Central memory CD4-positive, alpha-beta T cell (primary cell): Measurements from ENCODE around the gene DDIT4.
A peak's percentile ranks its signal among the peaks of the same experiment; 100 is the strongest.
"Not testable (repeated sequence)": the region's sequence is repeated elsewhere in the genome, so short reads cannot be mapped to it uniquely, and the experiment has no call there.

Experiments used
- DNase-seq: peaks from one replicate; pipeline ENCODE4 v3.0.0; 2022

Gene DDIT4

DNA sequence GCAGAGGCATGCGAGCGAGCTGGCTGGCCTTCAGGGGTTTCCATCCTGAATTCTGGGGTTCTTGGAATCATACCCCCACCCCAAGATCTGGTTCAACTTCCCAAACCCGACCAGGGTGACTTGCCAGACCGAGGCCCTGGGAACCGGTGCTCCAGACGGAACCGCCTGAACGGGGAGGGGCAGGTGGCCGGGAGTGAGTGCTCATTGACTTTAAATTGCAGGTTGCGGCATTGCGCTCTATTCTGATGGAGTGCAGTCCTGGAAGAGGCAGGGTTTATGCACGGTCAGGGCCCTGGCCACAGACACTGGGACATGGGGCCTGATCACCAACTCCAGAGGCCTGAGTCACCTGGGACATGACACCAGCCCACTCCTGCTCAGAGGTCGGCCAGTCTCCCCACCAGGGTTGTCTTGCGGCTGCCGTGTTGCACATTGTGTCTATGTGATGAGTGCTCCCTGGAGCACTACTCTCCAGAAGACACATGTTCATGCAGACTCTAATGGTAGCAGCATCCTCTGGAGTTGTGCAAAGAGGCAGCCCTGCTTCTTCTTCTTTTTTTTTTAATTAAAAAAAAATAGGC is 5.8 kb upstream of the DDIT4 start:
- no peak for DNase-seq

DNA sequence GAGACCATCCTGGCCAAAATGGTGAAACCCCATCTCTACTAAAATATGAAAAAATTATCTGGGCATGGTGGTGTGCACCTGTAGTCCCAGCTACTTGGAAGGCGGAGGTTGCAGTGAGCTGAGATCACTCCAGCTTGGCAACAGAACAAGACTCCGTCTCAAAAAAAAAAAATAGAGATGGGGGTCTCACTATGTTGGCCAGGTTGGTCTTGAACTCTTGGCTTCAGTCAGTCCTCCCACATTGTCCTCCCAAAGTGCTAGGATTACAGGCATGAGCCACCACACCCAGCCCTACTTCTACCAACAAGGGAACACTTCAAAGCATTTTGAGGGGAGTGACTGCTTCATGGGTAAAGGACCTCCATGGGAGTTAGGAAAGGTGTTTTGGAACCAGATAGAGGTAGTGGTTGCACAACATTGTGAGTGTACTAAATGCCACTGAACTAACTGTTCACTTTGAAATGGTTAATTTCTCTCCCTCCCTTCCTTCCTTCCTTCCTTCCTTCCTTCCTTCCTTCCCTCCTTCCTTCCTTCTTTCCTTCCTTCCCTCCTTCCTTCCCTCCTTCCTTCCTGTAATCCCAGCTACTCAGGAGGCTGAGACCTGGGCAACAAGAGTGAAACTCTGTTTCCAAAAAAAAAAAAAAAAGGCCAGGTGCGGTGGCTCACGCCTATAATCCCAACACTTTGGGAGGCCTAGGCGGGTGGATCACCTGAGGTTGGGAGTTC is 5.1 kb upstream of the DDIT4 start:
- not testable (repeated sequence) for DNase-seq

DNA sequence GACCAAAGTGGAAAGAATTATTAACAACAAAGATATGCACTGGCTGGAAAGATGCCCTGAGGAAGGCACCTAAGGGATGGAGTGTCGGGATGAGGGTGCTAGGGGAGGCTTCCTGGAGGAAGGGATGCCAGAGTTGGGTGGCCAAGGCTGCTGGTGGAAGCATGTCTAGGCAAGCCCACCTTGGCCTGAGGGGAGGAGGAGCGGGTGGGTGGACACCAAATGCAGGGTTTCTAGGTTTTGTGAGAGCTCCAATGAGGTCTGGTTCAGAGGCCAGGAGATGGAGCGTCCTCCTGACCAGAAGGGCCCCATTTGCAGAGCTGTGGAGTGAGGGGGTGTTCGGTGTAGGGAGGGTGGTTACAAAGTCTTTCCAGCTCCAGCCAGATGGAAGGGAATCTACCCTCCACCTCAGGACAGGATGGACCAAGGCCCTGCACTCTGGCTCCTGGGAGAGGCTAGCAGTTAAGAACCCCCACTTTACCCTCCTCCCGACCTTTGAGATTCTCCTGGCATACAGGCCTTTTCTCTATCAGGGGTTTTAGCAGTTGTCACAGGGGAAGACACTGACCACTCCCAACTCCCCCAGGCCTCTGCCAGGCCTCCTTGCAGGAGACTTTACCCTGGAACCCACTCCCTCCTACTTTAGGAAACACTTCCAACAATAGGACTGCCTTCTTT is 3.0 kb upstream of the DDIT4 start:
- DNase-seq, result no peak

GRCh38 chr10:72272689-72273409 is 875 bp upstream of the DDIT4 start:
- no peak for DNase-seq

- DNase-seq, result no peak
Measured at GRCh38 chr10:72274213-72274729, 547 bp downstream of the DDIT4 start.

- peak; percentile 65 for DNase-seq
Measured at GRCh38 chr10:72274730-72275350, 1.1 kb downstream of the DDIT4 start.

DNA sequence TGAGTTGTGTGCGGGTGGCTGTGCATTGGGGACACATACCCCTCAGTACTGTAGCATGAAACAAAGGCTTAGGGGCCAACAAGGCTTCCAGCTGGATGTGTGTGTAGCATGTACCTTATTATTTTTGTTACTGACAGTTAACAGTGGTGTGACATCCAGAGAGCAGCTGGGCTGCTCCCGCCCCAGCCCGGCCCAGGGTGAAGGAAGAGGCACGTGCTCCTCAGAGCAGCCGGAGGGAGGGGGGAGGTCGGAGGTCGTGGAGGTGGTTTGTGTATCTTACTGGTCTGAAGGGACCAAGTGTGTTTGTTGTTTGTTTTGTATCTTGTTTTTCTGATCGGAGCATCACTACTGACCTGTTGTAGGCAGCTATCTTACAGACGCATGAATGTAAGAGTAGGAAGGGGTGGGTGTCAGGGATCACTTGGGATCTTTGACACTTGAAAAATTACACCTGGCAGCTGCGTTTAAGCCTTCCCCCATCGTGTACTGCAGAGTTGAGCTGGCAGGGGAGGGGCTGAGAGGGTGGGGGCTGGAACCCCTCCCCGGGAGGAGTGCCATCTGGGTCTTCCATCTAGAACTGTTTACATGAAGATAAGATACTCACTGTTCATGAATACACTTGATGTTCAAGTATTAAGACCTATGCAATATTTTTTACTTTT is 1.8 kb downstream of the DDIT4 start:
- DNase-seq, result no peak

DNA sequence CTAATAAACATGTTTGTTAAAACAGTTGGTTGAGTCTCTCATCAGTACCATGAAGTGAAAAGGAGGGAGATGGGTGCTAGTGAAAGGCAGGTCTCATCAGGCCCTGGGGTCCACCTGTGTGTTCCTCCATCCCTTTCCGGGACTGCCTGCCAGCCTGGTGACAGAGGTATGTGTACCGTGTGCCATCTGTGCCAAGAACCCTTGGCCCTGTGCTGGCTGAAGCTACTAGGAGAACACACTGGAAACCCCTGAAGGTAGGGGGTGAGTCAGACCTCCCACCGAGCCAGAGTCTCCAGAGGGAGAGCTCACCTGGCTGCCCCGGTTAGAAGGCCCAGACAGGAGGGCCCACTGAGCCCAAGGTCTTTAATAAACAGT is 2.3 kb downstream of the DDIT4 start:
- no peak for DNase-seq

DNA sequence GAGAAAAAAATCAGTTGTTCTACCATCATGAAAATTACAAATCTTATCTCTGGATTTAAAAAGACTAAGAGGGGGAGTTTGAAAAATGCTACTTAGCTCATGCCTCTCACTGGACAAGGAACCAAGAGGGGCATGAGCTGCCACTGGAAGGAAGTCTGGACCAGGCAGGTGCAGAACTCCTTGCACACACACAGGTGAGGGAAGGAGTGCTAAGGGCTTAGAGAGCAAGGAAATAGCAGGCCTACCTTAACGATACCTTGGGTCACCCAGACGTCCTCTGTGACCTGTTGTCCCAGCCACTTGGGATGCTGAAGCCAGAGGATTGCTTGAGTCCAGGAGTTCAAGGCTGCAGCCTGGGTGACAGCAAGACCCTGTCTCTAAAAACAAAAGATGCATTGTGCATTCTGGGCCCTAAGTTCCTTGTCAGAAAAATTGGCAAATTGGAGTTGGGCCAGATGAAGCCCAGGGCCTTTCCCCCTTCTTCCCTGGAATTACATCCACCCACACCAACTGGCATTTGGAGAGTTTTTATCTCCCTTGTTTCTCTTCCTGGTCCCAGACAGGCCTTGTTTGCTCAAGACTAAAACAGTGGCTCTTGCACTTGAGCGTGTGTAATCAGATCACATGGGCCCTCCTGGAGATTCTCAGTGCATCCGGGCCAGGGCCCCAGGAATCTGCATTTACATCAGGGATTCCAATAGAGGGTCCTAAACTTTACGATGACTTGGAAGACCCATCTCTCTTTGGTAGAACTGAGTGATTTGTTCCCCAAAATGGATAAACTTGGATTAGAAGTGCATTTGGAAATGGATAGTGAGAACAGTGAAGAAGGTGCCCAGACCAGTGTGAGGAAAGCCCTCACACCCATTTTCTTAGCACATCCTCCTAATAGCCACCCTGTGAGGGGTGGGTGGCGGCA is 3.0 kb downstream of the DDIT4 start:
- no peak for DNase-seq

DNA sequence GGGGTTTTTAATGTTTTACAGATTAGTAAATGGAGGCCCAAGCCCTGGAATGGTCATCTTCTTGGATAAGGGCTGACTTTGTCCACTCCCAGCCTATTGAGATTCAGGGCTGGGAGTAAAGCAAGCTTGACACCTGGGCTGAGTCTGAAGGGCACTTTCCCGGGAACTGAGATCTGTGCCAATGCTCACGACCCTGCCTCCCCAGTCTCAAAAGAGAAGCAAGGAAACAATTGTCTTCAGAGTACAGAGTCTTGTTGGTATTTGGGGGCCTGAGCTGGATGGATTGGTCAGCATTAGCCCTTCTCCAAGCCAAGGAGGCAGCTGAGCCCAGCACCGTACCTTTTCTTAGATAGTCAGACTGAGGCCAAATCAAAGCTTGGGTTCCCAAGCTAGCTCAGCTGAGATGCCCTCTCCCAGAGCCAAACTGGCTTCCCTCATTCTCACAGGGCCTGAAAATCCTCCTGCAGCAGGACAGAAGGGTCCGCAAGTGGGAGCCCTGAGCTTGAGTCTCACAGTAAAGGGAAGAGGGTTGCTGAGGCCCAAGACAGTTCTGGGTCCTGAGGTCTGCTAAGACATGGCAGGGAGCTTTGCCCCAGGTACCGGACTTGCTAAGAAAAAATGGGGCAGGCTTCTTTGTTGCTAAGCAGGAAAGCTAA is 3.7 kb downstream of the DDIT4 start:
- DNase-seq, result no peak

DNA sequence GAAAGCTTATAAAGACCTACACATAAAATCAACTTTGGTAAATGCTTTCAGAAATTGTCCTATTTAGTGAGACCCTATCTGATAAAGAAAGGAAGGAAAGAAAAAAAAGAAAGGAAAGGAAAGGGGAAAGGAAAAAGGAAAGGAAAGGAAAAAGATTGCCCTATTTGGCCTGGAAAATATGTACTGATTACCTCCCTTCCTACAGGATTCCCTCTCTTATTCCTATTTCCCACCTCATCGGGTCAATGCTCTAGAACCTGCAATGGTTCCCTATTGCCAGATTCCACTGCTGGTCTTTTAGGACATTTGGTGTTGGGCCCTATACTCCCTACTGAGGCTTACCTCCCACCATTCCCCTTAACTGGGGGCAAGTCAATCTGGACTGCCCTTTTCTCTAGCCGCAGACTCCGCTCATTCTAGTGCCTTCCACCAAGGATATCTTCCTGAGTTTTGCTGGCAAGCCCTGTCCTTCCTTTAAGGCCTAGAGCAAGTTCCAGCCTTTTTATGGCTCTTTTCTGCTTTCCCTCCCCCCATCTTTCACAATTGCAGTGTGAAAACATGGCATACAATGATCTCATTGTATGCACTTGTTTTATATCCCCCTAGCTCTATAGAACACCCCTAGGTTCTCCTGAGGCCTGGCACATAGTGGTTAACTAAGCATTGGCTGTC is 4.4 kb downstream of the DDIT4 start:
- no peak for DNase-seq

DNA sequence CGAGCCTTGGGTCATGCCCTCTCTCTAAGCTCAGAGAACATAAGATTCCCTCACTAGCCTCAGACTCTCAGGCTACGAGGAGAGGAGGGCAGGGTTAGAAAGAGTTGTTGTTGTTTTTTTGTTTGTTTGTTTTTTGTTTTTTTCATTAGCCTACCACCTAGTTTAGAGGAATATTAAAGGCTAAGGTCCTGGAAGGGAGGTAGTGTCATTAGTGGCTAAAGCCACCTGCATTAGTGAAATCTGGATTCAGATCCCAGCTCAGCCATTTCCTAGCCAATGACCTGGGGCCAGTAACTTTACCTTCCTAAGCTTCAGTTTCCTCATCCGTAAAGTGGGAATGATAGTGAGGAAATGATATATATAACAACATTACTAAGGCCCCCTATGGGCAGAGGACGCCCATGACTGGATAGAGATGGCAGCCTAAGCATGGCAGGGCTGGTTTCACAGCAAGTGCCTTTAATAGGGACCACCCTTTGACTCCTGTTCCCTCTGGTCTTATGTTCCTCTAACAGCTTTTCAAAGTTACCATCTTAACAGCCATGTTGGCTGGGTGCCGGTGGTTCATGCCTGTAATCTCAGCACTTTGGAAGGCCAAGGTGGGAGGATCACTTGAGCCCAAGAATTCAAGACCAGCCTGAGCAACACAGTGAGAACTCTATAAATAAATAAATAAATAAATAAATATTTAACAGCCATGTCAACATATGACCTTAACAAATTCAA is 5.1 kb downstream of the DDIT4 start:
- DNase-seq, result no peak

- DNase-seq, result not testable (repeated sequence)
Measured at GRCh38 chr10:72279587-72279986, 5.9 kb downstream of the DDIT4 start.

DNA sequence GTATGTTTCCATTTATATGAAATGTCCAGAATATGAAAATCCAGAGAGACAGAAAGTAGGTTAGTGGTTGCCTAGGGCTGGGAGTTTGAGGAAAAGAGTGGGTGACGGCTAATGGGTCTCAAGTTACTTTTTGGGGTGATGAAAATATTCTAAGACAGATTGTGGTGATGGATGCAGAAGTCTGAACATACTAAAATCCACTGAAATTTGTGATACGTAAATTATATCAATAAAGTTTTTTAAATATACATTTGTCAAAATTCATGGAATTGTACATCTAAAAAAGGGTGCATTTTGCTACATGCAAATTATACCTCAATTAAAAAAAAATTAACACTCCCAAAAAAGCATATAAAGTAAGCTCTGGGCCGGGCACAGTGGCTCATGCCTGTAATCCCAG is 9.4 kb downstream of the DDIT4 start:
- no peak for DNase-seq

DNA sequence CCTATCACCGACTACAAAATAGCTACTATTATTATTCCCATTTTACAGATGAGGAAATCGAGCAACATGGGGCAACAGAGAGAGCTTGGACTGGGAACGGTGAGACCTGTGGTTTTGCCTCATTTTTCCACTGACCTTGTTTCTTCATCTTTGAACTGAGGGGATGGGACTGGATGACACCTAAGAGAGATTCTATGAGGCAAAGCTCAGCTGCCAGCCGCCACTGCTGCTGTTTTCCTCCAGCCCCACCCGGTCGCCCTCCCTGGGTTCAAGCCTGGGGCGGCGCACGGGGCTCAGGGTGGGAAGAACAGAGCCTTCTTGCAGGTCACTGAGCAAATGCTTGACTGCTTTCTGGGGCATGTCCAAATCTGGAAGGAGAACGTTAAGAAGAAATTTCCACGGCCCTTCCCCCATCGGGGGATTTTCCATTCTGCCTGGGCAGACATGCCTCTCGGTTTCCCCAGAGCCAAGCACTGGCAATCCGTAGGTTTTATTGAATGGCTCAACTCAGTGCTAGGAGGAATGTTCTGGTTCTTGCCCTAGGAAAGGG is 12.3 kb downstream of the DDIT4 start:
- no peak for DNase-seq

GRCh38 chr10:72291019-72291532 is 17.4 kb downstream of the DDIT4 start:
- peak; percentile 70 for DNase-seq

- DNase-seq, result no peak
Measured at GRCh38 chr10:72292223-72292691, 18.5 kb downstream of the DDIT4 start.

- DNase-seq, result no peak
Measured at GRCh38 chr10:72295330-72295910, 21.7 kb downstream of the DDIT4 start.
